OCI-M1 (cell line): ENCODE results near the gene HBG2.

Experiments
- DNase-seq: peaks from one replicate; lab custom pipeline; 2025; lab: John Stamatoyannopoulos, UW

The HBG2 gene

DNA sequence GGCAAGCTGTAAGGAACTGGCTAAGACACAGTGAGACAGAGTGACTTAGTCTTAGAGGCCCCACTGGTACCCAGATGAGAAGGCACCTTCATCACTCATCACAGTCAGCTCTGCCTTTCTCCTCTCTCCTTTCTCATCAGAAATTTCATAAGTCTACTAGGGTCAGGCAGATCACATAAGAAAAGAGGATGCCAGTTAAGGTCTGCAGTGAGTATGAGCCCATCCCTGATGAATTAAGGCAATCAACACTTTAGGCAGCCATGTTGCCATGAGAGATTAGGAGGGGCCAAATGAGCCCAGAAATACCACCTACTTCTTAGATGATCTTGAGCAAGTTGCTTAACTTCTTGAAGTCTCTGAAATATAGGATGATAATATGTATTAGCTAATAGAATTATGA, 27.0 kb upstream of the HBG2 start:
- no peak for DNase-seq

- peak; percentile 99 for DNase-seq
Observed at GRCh38 chr11:5280582-5281102, 26.1 kb upstream of the HBG2 start.

DNA sequence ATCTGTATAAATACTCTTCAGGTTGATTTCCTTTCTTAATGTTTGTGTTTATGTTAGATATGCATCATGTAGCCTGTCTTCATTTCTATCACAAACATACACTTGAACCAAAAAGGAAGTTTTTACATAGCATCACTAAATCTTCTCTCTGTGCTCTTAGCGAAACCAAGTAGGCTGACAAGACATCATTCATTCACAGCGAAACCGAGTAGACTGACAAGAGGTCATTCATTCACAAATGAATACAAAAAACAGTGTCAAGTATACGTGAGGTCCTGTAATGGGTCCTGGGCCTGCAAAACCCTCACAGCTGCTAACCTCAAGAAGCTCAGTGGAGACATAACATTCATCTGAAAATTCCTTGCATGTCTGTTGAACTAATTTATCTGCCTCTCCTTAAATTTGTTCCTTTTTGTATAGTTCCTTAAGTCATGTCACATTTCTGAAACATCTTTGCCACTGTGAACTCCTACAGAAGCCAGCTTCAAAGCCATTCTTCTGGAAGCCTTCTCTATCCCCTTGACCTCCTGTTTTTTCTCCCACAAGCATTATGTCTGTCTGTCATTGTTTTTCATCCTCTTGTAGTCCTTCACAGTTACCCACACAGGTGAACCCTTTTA, 25.0 kb upstream of the HBG2 start:
- peak; percentile 53 for DNase-seq

- DNase-seq = peak; percentile 27
Observed at GRCh38 chr11:5277807-5278382, 23.3 kb upstream of the HBG2 start.

DNA sequence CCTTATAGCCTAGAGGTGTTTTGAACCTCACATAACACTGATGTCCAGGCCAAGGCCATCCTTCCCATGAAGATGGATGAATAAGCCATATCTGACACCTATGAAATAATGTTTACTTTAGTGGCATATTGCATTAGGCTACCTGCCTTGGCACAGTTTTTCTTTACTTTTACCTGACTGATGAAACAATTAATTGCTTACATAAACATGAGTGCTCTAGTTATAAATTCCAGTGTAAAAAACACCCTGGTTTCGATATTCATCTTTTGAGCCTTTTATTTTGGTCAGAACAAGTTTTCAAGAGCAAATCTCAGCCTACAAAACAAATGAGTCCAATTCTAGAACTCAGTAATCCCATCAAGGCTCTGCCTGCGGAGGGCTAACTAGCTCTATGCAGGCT, 22.1 kb upstream of the HBG2 start:
- peak; percentile 31 for DNase-seq

- peak; percentile 96 for DNase-seq
Observed at GRCh38 chr11:5275369-5276110, 21.0 kb upstream of the HBG2 start.

DNA sequence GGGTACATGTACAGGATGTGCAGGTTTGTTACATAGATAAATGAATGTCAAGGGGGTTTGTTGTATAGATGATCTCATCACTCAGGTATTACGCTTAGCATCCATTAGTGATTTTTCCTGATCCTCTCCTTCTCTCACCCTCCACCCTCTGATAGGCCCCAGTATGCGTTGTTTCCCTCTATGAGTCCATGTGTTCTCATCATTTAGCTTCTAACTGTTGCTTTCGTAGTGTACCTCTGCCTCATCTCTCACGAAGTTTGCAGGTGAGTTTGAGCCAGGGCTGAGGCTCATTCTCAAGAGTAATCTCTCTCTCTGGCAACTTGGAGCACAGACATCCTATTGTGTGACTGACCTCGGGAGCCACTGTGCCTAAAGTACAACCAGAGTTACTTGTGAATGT, 19.8 kb upstream of the HBG2 start:
- no peak for DNase-seq

DNA sequence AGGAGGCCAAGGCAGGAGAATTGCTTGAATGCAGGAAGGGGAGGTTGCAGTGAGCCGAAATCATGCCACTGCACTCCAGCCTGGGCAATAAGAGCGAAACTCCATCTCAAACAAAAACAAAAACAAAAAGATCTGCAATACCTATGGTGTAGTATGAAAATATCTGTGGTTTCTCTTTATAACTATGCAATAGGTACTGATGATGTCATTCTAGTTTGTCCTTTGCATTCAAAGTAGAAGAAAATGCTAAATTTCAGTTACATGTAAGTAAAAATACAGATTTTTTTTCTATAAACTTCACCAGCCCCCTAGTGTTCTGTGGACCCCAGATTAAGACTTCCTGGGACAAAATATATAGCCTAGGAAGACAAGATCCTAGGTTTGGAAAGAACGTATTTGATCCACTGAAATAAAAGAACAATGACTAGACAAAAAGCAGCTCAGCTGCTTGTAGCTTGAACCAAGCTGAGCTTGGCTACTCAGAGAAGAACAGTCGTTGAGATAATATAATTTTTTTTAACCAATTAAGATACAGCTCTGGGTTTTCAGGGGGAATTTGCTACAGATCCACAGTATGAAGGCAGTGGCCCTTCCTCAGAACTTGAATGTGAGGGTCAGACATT, 17.9 kb upstream of the HBG2 start:
- DNase-seq = peak; percentile 57

DNA sequence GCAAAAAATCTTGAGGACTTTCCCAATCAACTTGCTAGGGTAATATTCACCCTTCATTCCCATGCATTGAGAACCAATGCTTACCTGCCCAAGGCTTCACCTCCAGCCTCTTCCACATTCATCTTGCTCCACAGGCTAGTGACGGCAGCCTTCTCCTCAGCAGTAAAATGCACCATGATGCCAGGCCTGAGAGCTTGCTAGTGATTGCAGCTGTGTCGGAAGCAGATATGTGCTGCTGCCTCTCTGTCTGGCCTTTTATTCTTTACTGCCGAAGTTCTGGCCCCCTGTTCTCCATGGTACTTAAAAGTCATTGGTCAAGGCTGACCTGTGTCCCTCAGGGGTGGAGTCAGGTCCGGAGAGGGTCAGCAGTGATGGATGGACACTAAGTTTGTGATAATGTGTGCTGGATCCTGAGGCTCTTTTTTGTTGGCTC, 15.2 kb upstream of the HBG2 start, which contains the start of gene HBE1:
Gene HBE1, minus strand, starts transcription at position 231 of the 433 bp plus-strand sequence. Its CDS starts 55 bp downstream, at position 176.
- no peak for DNase-seq

- DNase-seq = no peak
Observed at GRCh38 chr11:5267033-5267563, 12.5 kb upstream of the HBG2 start.

- DNase-seq = no peak
Observed at GRCh38 chr11:5266609-5267008, 12.0 kb upstream of the HBG2 start.

DNA sequence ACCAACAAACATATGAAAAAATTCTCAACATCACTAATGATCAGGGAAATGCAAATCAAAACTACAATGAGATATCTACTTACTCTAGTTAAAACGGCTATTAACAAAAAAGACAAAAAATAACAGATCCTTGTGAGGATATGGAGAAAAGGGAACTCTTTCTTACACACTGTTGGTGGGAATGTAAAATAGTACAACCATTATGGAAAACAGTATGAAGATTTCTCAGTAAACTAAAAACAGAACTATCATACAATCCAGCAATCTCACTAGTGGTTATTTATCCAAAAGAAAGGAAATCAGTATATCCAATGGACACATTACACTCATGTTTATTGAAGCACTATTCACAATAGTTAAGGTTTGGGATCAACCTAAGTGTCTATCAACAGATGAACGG, 11.3 kb upstream of the HBG2 start:
- DNase-seq = no peak

GRCh38 chr11:5258543-5259262, 4.1 kb upstream of the HBG2 start:
- DNase-seq = no peak

- DNase-seq = peak; percentile 49
Observed at GRCh38 chr11:5257296-5257695, 2.7 kb upstream of the HBG2 start.

GRCh38 chr11:5254023-5254422, 558 bp downstream of the HBG2 start:
- DNase-seq = peak; percentile 44

- DNase-seq = peak; percentile 29
Observed at GRCh38 chr11:5253440-5253839, 1.1 kb downstream of the HBG2 start.

DNA sequence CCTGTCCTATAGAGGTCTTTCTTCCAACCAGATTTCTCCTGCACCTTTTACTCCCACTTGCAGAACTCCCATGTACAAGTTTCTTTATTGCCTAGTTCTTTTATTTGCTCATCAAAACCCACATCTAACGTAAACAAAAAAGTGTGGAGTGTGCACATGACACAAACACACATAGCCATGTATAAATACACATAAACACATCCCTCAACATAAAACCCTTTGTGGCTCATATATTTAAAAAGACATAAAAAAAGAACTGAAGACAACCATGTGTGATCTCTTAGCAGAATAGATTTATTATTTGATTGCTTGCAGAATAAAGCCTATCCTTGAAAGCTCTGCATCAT, 1.7 kb downstream of the HBG2 start:
- peak; percentile 62 for DNase-seq

- peak; percentile 71 for DNase-seq
Observed at GRCh38 chr11:5252192-5252918, 2.2 kb downstream of the HBG2 start.

DNA sequence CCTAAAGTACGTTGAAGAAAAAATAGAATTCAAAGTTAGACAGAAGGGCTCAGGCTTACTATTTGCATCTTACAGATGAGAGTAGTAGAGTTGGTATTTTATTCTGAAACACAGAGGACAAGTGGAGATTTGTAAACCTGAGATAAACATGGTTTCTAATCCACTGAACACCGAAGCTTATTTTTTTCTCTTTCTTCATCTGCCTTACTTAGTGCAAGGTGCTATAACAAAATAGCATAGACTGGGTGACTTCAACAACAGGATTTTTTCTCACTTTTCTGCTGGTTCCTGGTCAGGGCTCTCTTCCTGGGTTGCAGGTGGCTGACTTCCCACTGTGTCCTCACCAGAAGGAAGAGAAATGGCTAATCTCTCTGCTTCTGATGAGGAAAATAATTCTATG, 2.8 kb downstream of the HBG2 start:
- peak; percentile 71 for DNase-seq

- DNase-seq = peak; percentile 52
Observed at GRCh38 chr11:5250543-5251204, 3.9 kb downstream of the HBG2 start.
